ENCODE data around the gene BTBD16.
A peak's percentile ranks its signal among the peaks of the same experiment; 100 is the strongest.

BTBD16 gene

DNA sequence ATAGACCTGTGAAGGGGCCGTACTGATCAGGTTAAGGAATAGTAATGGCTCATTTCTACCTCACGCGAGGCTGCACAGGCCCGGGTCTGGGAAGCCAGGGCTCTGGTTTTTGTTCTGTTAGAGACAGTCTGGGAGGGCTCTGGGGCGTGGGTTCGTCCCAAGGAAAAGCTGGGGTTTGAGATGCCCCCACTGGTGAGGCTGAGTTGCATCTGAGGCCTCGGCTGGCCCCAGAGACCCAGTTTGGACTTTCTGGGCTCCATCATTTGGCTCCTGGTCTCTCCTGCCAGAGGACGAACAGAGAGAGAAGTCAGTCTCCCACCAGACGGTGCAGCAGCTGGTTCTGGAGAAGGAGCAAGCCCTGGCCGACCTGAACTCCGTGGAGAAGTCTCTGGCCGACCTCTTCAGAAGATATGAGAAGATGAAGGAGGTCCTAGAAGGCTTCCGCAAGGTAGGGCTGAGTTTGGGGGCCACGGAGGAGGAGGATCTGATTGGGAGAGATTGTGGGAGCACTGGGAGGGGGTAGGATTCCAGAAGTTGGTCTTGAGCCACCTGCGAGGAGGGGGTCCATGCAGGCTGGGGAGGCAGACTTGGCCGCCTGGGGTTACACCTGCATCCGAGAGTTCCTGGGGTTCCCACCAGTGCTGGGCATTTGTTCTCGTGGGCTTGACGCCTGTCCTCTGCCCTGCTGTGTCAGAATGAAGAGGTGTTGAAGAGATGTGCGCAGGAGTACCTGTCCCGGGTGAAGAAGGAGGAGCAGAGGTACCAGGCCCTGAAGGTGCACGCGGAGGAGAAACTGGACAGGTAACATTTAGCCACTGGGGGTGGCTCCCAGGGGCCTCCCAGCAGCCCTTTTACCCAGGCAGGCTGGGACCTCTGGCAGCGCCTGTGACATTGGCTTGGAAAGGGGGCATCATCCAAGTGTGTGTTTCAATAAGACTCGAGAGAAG, 22.5 kb upstream of the BTBD16 start:
- no peak for DNase-seq

DNA sequence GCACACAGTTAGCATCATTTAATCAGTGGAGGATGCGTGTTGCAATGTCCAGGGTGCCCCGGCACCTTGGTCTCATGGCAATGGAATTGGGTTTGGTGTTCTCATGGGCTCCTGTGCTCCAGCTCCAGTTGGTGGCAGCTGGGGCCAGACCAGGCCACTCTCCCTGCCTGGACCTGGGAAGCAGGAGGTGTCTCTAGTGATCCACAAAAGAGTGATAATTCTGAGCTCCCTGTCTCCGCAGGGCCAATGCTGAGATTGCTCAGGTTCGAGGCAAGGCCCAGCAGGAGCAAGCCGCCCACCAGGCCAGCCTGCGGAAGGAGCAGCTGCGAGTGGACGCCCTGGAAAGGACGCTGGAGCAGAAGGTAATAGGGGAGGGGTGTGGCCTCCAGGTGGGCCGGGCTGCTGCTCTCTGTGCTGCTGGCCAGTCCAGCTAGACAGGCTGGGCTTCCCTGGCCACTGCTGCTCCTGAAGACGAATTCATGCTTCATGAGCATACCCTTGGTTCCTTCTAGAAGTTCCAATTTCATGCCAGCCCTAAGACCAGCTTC, 21.7 kb upstream of the BTBD16 start:
- no peak for DNase-seq

DNA sequence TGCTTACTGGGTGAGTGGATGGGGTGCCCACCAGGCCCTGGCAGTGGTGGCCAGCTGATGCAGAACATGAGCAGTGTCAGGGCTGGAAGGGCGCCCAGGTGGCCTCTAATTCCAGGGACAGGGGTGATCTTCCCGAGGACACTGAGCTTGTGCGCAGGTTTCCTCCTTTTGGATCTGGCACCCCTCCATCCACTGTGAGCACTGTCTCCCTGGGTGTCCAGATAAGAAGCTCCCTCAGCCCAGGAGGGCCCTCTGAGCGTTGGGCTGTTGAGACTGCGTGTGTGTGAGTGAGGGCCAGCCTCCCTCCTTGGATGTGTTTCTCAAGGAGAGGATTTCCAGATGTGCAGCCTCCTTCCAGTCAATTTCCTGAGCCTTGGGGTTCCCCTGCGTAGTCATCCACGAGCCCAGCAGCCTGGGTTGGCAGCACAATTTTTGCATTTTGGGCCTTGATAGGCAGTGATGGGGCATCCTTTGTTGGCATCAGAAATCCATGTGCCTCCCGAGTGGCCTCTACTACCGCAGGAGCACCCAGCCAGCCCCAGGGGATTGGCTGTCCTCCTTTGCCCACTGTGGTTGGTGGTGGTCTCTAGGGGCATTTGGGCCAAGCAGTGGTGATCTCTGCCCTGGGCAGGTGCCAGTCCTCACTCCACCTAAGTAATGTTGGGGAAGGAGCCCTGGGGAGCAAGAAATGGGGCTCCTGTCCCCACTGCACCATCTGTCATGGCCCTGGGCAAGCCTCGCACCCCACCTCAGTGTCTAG, 20.9 kb upstream of the BTBD16 start:
- DNase-seq: no peak

DNA sequence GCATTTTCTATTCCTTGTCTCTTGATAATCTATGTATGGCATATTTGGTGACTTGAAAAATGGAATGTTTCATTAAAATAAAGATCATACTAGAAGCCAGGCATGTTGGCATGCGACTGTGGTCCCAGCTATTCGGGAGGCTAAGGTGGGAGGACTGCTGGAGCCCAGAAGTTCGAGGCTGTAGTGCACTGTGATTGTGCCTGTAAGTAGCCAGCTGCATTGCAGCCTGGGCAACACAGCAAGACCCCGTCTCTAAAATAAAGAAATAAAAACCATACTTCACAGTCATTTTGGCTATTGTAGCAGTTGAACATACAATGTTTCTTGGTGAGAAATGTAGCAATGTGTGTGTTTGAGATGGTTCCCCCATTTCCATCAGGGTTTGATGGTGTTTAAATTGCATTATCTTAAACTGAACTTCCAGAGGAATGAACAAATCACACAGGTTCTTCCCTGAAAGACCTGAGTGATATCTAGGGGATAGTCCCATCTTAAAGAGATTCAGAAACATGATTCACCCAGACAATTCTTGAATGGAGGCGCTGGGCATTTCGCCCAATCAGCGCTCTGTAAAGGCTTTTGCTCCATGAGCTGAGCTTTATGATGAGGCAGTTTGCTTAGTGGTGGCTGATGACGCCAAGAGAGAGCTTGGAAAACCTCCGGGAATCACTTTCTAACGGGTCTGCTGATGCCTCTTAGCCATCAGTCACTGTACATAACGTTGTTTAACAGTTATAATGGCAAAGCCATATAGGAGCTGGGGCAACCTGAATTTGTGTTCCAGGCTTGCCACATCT, 19.4 kb upstream of the BTBD16 start:
- DNase-seq: no peak

DNA sequence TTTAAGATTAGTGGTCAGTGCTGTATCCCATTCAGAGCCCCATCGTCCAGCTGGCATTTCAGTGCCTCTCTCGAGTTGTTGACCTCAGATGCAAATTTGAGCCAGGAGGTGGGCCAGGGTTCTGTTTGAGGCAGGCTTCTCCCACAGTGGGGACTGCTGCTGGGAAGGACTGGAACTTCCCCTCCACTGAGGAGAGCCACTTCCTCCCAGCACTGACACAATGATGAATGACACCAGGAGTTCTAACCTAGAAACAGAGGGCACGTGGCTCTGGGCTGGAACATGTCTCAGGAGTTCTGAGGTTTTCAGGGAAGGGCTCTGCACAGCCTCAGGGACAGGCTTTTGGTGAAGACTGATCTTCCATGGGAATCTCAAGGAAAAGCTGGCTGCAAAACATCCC, 18.3 kb upstream of the BTBD16 start:
- DNase-seq: no peak

DNA sequence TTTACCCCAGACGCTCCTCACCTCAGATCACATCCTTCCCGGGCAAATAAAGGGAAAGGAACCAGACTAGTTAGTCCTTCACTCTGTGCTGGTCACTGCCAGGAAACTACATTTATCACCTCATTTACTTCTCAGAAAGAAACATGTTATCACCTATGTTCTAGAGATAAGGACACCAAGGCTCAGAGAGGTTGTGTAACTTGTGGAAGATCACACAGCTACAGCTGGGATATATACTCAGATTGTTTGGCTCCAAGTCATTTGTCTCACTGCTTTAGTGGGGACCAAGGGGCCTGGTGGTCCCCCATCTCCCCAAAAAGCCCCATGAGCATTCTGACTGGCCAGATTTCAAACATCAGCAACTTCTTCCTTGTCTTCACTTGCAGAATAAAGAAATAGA, 17.5 kb upstream of the BTBD16 start:
- DNase-seq: no peak

- no peak for DNase-seq
Observed at GRCh38 chr10:122254831-122255230, 16.3 kb upstream of the BTBD16 start.

- no peak for DNase-seq
Observed at GRCh38 chr10:122255509-122256301, 15.4 kb upstream of the BTBD16 start.

DNA sequence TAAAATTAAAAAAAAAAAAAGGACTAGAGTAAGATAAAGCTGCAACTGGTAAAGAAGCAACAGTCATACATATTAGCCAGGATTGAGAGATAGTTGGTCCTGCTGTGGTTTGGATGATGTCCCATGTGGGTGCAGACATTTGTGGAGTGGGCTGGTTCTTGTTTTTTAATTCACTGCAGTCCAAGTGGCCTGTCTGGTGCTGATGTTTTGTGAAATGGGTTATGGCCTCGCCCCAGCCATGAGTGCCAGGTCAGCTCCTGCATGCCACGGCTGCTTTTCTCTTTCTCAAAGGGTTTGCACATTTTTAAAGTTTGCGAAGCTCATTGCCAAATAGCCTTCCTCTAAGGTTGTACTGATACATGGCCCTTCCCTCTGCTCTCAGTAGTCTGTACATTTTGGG, 14.1 kb upstream of the BTBD16 start:
- DNase-seq: no peak

GRCh38 chr10:122258136-122259074, 12.7 kb upstream of the BTBD16 start:
- DNase-seq: no peak

- DNase-seq: no peak
Observed at GRCh38 chr10:122259075-122259466, 12.0 kb upstream of the BTBD16 start.

GRCh38 chr10:122261584-122261983, 9.5 kb upstream of the BTBD16 start:
- DNase-seq: no peak

- DNase-seq: no peak
Observed at GRCh38 chr10:122263971-122264370, 7.1 kb upstream of the BTBD16 start.

DNA sequence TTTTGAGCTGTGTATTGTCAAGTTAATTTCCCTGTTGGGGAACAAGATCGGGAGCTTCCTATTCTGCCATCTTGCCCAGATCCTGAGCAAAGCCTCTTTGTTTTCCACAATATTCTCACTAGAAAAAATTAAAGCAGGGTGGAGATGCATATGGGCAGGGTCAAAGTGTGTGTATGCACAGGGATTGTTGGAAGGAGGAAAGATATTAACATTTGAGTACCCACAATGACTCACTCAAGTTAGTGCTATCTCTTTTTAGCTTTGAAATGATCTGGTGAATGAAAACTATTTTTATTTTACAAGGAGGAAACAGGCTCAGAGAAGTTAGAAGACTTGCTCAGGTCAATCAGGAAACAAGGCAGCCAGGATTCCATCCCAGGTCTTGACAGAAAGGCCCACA, 6.7 kb upstream of the BTBD16 start:
- DNase-seq: no peak

DNA sequence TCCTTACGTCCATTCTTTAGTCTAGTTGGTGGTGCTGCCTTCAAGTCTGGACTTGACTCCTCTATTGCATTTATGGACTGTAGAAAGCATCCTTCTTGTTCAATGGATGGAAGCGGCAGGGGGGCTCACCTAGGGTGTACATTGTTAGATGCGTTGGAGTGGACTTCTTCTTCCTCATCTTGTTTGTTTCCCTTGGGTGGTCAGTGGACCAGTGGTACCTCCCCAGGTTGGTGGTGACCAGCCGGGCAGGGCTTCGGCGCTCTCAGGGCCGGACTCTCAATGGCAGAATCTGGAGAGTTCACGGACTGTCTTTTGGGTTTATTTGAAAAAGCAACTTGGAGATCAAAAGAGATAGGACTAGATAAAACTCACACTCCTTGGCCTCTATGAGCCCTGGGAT, 6.2 kb upstream of the BTBD16 start:
- no peak for DNase-seq

DNA sequence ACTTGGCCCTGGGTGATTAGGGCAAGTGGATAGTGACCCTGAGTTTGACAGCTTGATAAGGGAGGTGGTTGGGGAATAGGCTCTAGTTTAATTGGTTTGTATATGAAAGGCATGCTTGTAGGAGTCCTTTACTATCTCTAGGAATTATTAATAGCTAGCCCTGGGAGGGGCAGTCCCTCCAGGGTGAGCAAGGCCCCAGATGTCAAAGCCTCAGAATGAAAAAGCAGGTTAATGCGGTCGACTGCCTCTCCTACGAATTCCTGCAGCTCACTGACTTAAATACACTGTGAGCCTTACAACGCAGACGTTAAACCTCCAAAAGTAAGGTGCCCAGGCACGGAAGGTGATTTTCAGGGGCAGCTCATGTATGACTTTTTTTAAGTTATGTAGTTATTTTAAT, 5.2 kb upstream of the BTBD16 start:
- DNase-seq: no peak

GRCh38 chr10:122267849-122268737, 3.0 kb upstream of the BTBD16 start:
- peak; percentile 37 for DNase-seq

GRCh38 chr10:122269059-122269687, 1.9 kb upstream of the BTBD16 start:
- DNase-seq: no peak

- DNase-seq: no peak
Observed at GRCh38 chr10:122273966-122274545, 3.0 kb downstream of the BTBD16 start.
